HL-60 (cell line): Measurements from ENCODE around the gene C4orf36.

Experiments
- DNase-seq, 2 experiments: peaks; one replicate each; pipeline ENCODE4 v3.0.0-alpha.2; 2010 to 2020; ENCODE audit warnings: low read depth in 1 of 2, low spot score in 1 of 2
- H3K27ac ChIP-seq: fragments of 250-450 bp; sonication (Bioruptor Pico); replicated peaks from 2 replicates; pipeline ENCODE4 v1.5.1; 2020; ENCODE audit warnings: mild to moderate bottlenecking, moderate library complexity
- H3K27me3 ChIP-seq: fragments of 250-450 bp; sonication (Bioruptor Pico); 2 replicates; pipeline ENCODE4 v1.5.1; 2021; ENCODE audit warnings: mild to moderate bottlenecking, moderate library complexity; ENCODE audit not compliant: insufficient read depth, poor library complexity, severe bottlenecking
- H3K4me3 ChIP-seq: replicated peaks from 2 replicates; pipeline ENCODE4 v1.5.1; 2011; ENCODE audit warnings: mild to moderate bottlenecking, control low read depth, low read length; ENCODE audit not compliant: insufficient read depth
- GABPA ChIP-seq: IDR thresholded peaks from 2 replicates; pipeline ENCODE4 v1.6.1; 2012; ENCODE audit warnings: low read depth
- POLR2AphosphoS5 ChIP-seq: IDR thresholded peaks from 2 replicates; pipeline ENCODE4 v1.6.1; 2012; ENCODE audit warnings: low read depth
- REST ChIP-seq: IDR thresholded peaks from 2 replicates; pipeline ENCODE4 v1.6.1; 2012; ENCODE audit warnings: low read depth; ENCODE audit not compliant: insufficient replicate concordance
- SPI1 ChIP-seq: IDR thresholded peaks from 2 replicates; pipeline ENCODE4 v1.6.1; 2012; ENCODE audit warnings: low read depth, mild to moderate bottlenecking, borderline replicate concordance
- TF ChIP-seq, protein P1 (sequence below): IDR thresholded peaks from one replicate; pipeline ENCODE4 v1.5.1; 2011; ENCODE audit warnings: low read length, control low read depth, inconsistent platforms; ENCODE audit not compliant: insufficient read depth

Gene C4orf36

DNA sequence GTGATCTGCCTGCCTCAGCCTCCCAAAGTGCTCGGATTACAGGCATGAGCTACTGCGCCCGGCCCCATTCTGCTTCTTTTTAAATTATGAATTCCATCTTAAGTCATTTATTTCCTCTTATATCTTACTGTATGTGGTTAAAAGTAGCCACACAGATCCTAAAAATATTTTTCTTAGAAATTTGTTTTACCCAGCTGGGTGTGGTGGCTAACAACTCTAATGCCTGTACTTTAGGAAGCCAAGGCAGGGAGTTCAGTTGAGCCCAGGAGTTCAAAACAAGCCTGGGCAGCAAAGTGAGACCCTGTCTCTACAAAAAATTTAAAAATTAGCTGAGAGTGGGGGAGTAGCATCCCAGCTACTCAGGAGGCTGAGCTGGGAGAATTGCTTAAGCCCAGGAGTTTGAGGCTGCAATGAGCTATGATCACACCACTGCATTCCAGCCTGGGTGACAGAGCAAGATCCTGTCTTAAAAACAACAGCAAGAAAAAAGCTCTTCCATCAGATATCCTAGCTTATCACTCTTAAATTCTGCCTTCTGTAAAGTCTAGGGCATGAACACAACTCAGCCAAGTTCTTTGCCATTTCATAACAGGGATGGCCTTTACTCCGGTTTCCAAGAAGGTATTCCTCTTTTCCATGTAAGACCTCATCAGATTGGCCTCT, 27.5 kb upstream of the C4orf36 start:
- H3K4me3 ChIP-seq, result no peak overlapping the region
- H3K27me3 ChIP-seq, result no peaks in the 10 kb centered on the region
- DNase-seq, result no peak
- TF ChIP-seq POLR2AphosphoS5 (no peak), REST (no peak), SPI1 (no peak), GABPA (no peak)
- TF ChIP-seq, protein P1, sequence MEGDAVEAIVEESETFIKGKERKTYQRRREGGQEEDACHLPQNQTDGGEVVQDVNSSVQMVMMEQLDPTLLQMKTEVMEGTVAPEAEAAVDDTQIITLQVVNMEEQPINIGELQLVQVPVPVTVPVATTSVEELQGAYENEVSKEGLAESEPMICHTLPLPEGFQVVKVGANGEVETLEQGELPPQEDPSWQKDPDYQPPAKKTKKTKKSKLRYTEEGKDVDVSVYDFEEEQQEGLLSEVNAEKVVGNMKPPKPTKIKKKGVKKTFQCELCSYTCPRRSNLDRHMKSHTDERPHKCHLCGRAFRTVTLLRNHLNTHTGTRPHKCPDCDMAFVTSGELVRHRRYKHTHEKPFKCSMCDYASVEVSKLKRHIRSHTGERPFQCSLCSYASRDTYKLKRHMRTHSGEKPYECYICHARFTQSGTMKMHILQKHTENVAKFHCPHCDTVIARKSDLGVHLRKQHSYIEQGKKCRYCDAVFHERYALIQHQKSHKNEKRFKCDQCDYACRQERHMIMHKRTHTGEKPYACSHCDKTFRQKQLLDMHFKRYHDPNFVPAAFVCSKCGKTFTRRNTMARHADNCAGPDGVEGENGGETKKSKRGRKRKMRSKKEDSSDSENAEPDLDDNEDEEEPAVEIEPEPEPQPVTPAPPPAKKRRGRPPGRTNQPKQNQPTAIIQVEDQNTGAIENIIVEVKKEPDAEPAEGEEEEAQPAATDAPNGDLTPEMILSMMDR, result no peak
- no peak overlapping the region for H3K27ac ChIP-seq

DNA sequence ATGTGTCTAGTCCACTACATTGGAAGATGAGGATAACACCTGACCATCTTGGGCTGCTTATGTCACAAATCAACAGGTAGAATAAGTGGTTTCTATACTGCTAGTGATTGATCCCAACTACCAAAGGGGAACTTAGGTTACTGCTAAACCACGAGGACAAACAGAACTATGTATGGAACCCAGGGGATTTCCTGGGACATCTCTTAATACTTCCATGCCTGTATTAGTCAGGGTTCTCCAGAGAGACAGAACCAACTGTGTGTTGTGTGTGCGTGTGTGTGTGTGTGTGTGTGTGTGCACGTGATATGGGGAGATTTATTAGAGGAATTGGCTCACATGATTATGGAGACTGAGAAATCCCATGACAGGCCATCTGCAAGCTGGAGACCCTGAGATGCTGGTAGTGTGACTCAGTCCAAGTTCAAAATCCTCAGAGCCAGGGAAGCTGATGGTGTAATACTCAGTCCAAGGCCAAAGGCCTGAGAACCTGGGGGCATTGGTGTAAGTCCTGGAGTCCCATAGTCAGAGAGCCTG, 26.4 kb upstream of the C4orf36 start:
- TF ChIP-seq GABPA (no peak), SPI1 (no peak), REST (no peak), POLR2AphosphoS5 (no peak)
- TF ChIP-seq, protein P1, result no peak
- no peak for DNase-seq
- Histone ChIP-seq H3K27me3 (no peaks in the 10 kb centered on the region), H3K27ac (no peak overlapping the region), H3K4me3 (no peak overlapping the region)

DNA sequence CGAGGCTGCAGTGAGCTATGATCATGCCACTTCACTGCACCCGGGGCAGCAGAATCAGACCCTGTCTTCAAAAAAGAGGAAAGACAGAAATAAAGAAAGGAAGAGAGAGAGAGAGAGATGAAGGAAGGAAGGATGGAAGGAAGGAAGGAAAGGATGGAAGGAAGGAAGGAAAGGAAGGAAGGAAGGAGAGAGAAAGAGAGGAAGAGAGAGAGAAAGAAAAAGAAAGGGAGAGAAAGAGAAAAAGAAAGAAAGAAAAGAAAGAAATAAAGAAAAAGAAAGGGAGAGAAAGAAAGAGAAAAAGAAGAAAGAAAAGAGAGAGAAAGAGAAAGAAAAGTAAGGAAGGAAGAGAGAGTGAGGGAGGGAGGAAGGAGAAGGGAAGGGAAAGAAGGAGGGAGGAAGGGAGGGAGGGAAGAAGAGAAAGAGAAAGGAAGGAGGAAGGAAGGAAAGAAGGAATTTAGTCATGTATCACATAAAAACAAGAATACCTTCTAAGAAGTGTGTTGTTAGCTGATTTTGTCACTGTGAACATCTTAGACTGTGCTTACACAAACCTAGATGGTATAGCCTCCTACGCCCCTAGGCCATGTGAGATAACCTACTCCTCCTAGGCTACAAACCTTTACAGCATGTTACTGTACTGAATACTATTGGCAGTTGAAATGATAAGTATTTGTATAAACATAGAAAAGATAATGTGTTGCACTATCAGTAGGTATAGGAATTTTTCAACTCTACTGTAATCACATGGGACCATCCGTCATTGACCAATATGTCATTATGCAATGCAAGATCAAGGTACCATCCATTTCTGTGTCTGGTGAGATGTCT, 25.2 kb upstream of the C4orf36 start:
- no peak overlapping the region for H3K27ac ChIP-seq
- H3K4me3 ChIP-seq, result no peak overlapping the region
- no peaks in the 10 kb centered on the region for H3K27me3 ChIP-seq
- TF ChIP-seq POLR2AphosphoS5 (no peak), REST (no peak), SPI1 (no peak), GABPA (no peak)
- TF ChIP-seq, protein P1, result no peak
- DNase-seq, result no peak
